Measurements from ENCODE around the gene PEX26.
A peak's percentile ranks its signal among the peaks of the same experiment; 100 is the strongest.

The PEX26 gene

DNA sequence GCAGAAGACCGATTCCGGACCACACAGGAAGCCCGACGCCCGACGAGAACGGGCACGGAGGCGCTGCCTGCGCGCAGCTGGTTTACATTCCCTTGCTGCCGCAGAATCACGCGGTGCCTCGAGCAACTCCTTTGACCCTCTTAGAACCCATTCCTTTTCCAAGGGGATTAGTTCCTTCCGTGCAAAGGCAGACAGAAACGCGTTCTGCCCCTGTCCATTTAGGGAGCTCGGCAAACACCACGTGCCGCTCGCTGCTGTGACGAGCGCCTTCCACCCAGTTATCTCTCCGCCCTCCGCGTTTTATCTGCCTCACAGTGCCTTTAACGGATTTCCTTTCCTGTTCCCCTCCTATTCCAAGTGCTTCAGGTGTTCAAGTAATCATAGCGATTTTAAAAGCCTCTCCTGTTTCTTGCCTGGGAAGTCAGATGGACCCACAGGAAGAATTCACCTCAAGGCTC is 29.3 kb upstream of the PEX26 start:
- no peak overlapping the region for H3K27ac ChIP-seq
- TF ChIP-seq, protein P1, sequence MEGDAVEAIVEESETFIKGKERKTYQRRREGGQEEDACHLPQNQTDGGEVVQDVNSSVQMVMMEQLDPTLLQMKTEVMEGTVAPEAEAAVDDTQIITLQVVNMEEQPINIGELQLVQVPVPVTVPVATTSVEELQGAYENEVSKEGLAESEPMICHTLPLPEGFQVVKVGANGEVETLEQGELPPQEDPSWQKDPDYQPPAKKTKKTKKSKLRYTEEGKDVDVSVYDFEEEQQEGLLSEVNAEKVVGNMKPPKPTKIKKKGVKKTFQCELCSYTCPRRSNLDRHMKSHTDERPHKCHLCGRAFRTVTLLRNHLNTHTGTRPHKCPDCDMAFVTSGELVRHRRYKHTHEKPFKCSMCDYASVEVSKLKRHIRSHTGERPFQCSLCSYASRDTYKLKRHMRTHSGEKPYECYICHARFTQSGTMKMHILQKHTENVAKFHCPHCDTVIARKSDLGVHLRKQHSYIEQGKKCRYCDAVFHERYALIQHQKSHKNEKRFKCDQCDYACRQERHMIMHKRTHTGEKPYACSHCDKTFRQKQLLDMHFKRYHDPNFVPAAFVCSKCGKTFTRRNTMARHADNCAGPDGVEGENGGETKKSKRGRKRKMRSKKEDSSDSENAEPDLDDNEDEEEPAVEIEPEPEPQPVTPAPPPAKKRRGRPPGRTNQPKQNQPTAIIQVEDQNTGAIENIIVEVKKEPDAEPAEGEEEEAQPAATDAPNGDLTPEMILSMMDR (conservative IDR thresholded peaks at IDR 0.05) = no peak
- no peak for TF ChIP-seq ZFX (IDR thresholded peaks at IDR 0.05)

DNA sequence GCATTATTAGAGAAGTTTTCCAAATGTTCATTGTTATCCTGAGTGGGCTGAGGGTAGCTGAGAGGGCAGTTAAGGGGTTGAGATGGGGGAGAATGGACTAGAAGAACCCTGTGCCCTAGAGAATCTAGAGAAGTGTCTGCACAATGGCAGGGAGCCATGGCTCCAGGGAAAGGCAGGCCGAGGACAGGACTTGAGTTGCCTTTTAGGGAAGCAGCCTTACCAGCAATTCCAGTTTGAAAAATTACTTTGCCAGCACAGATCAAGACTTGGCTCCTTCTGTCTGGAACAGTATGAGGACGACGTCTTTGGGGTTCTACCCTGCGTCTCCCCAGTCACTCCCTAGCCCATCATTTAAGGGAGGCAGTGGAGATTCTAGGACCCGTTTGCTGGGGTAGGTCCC is 27.7 kb upstream of the PEX26 start:
- TF ChIP-seq, protein P1 (conservative IDR thresholded peaks at IDR 0.05) = no peak
- TF ChIP-seq ZFX (IDR thresholded peaks at IDR 0.05) = no peak
- peak overlapping the region; percentile 56 for H3K27ac ChIP-seq

DNA sequence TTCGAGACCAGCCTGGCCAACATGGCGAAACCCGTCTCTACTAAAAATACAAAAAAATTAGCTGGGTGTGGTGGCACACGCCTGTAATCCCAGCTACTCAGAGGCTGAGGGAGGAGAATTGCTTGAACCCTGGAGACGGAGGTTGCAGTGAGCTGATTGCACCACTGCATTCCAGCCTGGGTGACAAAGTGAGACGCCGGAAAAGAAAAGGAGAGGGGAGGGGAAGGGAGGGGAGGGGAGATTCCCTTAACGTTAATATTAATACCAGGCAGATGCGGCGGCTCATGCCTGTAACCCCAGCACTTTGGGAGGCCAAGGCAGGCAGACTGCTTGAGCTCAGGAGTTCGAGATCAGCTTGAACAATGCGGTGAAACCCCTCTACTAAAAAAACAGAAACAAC is 26.7 kb upstream of the PEX26 start:
- peak overlapping the region; percentile 56; the same call in 1 of the 2 replicates for H3K27ac ChIP-seq

DNA sequence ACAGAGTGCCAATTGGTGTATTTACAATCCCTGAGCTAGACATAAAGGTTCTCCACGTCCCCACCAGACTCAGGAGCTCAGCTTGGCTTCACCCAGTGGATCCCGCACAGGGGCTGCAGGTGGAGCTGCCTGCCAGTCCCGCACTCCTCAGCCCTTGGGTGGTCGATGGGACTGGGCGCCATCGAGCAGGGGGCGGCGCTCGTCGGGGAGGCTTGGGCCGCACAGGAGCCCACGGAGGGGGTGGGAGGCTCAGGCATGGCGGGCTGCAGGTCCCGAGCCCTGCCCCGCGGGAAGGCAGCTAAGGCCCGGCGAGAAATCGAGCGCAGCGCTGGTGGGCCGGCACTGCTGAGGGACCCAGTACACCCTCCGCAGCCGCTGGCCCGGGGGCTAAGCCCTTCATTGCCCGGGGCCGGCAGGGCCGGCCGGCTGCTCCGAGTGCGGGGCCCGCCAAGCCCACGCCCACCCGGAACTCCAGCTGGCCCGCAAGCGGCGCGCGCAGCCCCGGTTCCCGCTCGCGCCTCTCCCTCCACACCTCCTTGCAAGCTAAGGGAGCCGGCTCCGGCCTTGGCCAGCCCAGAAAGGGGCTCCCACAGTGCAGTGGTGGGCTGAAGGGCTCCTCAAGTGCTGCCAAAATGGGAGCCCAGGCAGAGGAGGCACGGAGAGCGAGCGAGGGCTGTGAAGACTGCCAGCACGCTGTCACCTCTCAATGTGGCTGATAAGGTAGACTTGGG is 24.4 kb upstream of the PEX26 start:
- H3K27ac ChIP-seq = peak overlapping the region; percentile 94; the same call in 1 of the 2 replicates

DNA sequence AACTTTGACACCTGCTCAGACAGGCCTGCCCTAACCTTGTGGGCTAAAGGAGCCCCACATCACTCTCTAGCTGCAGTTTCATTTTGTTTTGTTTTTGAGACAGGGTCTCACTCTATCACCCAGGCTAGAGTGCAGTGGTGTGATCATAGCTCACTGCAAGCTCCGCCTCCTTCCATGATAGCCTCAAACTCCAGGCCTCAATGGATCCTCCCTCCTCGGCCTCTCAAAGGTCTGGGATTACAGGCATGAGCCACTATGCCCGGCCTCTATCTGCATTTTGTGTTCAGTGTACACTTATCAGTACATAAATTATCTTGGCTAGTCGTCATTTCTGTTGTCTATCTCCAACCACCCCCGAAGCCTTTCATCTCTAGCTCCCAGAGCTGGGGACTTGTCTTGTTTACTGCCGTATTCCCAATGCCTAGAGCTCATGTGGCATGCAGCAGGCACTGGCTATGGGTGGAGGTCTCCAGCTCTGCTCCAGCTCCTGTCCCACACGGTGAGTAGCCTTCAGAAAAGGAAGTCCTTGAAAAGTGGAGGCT is 22.1 kb upstream of the PEX26 start:
- peak overlapping the region; percentile 94 for H3K27ac ChIP-seq

DNA sequence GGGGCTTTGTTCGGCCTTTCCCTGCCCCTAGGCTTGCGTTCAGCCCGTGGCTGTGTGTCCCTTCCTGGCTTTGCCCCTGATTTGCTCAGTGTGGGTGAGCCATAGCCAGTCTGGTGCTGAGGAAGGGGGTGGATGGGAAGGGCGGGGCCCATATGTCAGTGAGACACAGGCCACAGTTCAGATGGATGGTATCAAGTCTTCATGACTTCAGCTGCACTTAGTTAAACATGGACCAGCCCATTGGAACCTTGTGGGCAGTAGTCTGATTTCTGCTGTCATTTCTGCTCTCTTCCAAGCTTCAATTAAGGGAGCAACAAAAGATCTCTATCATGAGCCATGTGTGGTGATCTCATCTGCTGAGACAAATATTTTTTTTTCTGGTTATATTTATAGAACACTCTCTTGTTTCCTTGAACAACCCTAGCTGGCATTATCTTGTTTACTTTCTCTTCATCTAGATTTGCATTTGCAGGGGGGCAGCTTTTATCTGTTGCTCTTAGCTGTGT is 21.6 kb upstream of the PEX26 start:
- H3K27ac ChIP-seq = peak overlapping the region; percentile 94
- TF ChIP-seq ZFX (IDR thresholded peaks at IDR 0.05) = no peak
- TF ChIP-seq, protein P1 (conservative IDR thresholded peaks at IDR 0.05) = no peak

More for the DNA sequence above, 22.1 kb upstream of the PEX26 start:
- TF ChIP-seq, protein P1 (conservative IDR thresholded peaks at IDR 0.05) = no peak
- no peak for TF ChIP-seq ZFX (IDR thresholded peaks at IDR 0.05)

DNA sequence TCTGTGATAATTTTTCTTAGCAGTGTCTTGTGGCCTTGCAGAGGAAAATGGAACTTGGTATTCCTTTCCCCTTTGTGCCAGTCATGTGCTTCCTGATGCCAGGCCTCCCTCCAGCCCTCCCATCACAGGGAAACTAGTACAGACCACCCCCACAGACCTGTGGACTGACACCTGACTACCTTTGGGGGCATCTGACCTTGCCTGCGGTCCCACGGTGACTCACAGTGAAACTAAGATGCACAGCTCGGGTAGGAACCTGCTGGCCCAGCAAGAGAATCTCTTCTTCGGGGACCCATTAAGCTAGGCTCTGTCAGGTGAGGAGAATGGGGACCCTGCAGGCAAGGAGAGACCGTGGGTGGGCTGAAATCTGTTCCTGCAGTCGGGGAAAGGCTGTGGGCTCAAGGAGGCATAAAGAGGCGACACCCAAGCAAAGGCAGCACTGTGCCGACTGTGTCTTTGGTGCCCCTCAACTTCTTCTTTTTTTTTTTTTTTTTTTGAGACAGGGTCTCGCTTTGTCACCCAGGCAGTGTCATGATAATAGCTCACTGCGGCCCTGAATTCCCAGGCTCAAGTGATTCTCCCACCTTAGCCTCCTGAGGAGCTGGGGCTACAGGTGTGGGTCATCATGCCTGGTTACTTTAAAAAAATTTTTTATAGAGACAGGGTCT is 20.8 kb upstream of the PEX26 start:
- peak overlapping the region; percentile 94 for H3K27ac ChIP-seq
- TF ChIP-seq, protein P1 (conservative IDR thresholded peaks at IDR 0.05) = no peak
- TF ChIP-seq ZFX (IDR thresholded peaks at IDR 0.05) = no peak

DNA sequence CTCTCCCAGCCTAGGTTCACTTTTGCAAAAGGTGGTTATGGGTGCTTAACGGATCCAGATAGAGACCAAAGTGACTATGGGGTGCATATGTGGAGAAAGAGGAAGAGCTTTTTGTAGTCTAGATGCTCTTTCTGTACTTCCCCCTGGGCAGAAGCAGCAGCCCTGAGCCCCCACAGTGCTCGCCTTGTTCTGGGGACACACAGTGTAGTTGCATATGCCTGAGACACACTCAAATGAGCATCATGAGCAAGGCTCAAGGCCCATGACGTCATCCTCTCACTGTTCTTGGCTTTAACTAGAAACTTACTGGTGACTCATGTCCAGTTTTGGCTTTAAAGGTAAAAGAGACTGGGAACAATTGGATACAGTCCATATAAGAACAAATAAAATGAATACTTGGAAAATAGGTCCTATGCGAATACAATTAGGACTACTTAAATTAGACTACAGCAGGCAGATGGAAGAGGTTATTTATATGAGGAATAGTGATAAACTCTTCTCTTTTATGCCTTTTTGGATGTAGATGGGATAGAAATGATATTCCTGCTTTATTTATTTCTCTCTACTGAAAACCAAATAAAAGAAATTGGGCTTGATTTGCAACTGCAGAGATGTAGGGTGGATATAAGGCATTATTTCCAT is 20.1 kb upstream of the PEX26 start:
- H3K27ac ChIP-seq = peak overlapping the region; percentile 94
- no peak for TF ChIP-seq ZFX (IDR thresholded peaks at IDR 0.05)
- TF ChIP-seq, protein P1 (conservative IDR thresholded peaks at IDR 0.05) = no peak
